ENCODE results near the gene GNAI2.

Gene GNAI2

GRCh38 chr3:50268703-50269451, 32.9 kb downstream of the GNAI2 start, which contains the start of gene SEMA3B:
SEMA3B (plus strand) TSS chr3:50269147; CDS start chr3:50269241, 94 bp downstream.
- H4K20me1 ChIP-seq (ENCODE audit: insufficient read depth, low read length, poor library complexity, severe bottlenecking): no peaks in the 10 kb centered on the region
- H3K36me3 ChIP-seq (ENCODE audit: insufficient read depth, low read length): no peaks in the 10 kb centered on the region
- H3K4me3 ChIP-seq (ENCODE audit: low read length, poor library complexity, severe bottlenecking): no peak within 1 kb of the TSS
- no peak within 1 kb of the TSS for H3K4me2 ChIP-seq (ENCODE audit: low read depth, low read length, poor library complexity, severe bottlenecking)
- no peaks in the 10 kb centered on the region for H3F3A ChIP-seq (ENCODE audit: low read depth)
- no peaks in the 10 kb centered on the region for H3K27me3 ChIP-seq (ENCODE audit: insufficient read depth, low read length, poor library complexity, severe bottlenecking)
- no peaks in the 10 kb centered on the region for H3K9me2 ChIP-seq (replicated peaks; ENCODE audit: low read depth, low read length)
- no peaks in the 10 kb centered on the region for H3K9me3 ChIP-seq (ENCODE audit: insufficient read depth, low read depth, low read length)
- H3K9ac ChIP-seq (ENCODE audit: low read depth, low read length, poor library complexity, severe bottlenecking): no peak within 1 kb of the TSS
- TF ChIP-seq CTCF (conservative IDR thresholded peaks at IDR 0.05; ENCODE audit: low read length) (no peak), EZH2phosphoT487 (IDR thresholded peaks at IDR 0.05; ENCODE audit: borderline replicate concordance) (no peak)
- no peak within 1 kb of the TSS for H2AFZ ChIP-seq (ENCODE audit: low read length)
- H3K79me2 ChIP-seq (ENCODE audit: insufficient read depth, low read length): no peaks in the 10 kb centered on the region
- no peaks in the 10 kb centered on the region for H3K4me1 ChIP-seq (ENCODE audit: insufficient read depth, low read length, poor library complexity, severe bottlenecking)

GRCh38 chr3:50269460-50269859, 33.5 kb downstream of the GNAI2 start:
- H3K4me2 ChIP-seq (ENCODE audit: low read depth, low read length, poor library complexity, severe bottlenecking): no peak overlapping the region
- H3K4me3 ChIP-seq (ENCODE audit: low read length, poor library complexity, severe bottlenecking): no peak overlapping the region
- no peaks in the 10 kb centered on the region for H3K4me1 ChIP-seq (ENCODE audit: insufficient read depth, low read length, poor library complexity, severe bottlenecking)

GRCh38 chr3:50269977-50270413, 34.0 kb downstream of the GNAI2 start:
- H2AFZ ChIP-seq (ENCODE audit: low read length): no peak overlapping the region
- no peak overlapping the region for H3K9ac ChIP-seq (ENCODE audit: low read depth, low read length, poor library complexity, severe bottlenecking)
- no peak overlapping the region for H3K4me3 ChIP-seq (ENCODE audit: low read length, poor library complexity, severe bottlenecking)
- no peaks in the 10 kb centered on the region for H3K79me2 ChIP-seq (ENCODE audit: insufficient read depth, low read length)
- H3K36me3 ChIP-seq (ENCODE audit: insufficient read depth, low read length): no peaks in the 10 kb centered on the region
- no peaks in the 10 kb centered on the region for H3K27me3 ChIP-seq (ENCODE audit: insufficient read depth, low read length, poor library complexity, severe bottlenecking)
- no peaks in the 10 kb centered on the region for H4K20me1 ChIP-seq (ENCODE audit: insufficient read depth, low read length, poor library complexity, severe bottlenecking)
- H3K9me2 ChIP-seq (replicated peaks; ENCODE audit: low read depth, low read length): no peaks in the 10 kb centered on the region
- no peak overlapping the region for H3K4me2 ChIP-seq (ENCODE audit: low read depth, low read length, poor library complexity, severe bottlenecking)
- TF ChIP-seq CTCF (conservative IDR thresholded peaks at IDR 0.05; ENCODE audit: low read length) (no peak), EZH2phosphoT487 (IDR thresholded peaks at IDR 0.05; ENCODE audit: borderline replicate concordance) (no peak)
- H3K9me3 ChIP-seq (ENCODE audit: insufficient read depth, low read depth, low read length): no peaks in the 10 kb centered on the region
- no peaks in the 10 kb centered on the region for H3F3A ChIP-seq (ENCODE audit: low read depth)
- H3K4me1 ChIP-seq (ENCODE audit: insufficient read depth, low read length, poor library complexity, severe bottlenecking): no peaks in the 10 kb centered on the region

More at GRCh38 chr3:50269460-50269859, 33.5 kb downstream of the GNAI2 start:
- Histone ChIP-seq H3F3A (ENCODE audit: low read depth) (no peaks in the 10 kb centered on the region), H3K79me2 (ENCODE audit: insufficient read depth, low read length) (no peaks in the 10 kb centered on the region), H3K9ac (ENCODE audit: low read depth, low read length, poor library complexity, severe bottlenecking) (no peak overlapping the region), H3K36me3 (ENCODE audit: insufficient read depth, low read length) (no peaks in the 10 kb centered on the region), H3K9me2 (replicated peaks; ENCODE audit: low read depth, low read length) (no peaks in the 10 kb centered on the region), H4K20me1 (ENCODE audit: insufficient read depth, low read length, poor library complexity, severe bottlenecking) (no peaks in the 10 kb centered on the region), H3K9me3 (ENCODE audit: insufficient read depth, low read depth, low read length) (no peaks in the 10 kb centered on the region), H3K27me3 (ENCODE audit: insufficient read depth, low read length, poor library complexity, severe bottlenecking) (no peaks in the 10 kb centered on the region), H2AFZ (ENCODE audit: low read length) (no peak overlapping the region)
- TF ChIP-seq CTCF (conservative IDR thresholded peaks at IDR 0.05; ENCODE audit: low read length) (no peak), EZH2phosphoT487 (IDR thresholded peaks at IDR 0.05; ENCODE audit: borderline replicate concordance) (no peak)
